GM18517 (cell line): Measurements from ENCODE around the gene RNLS.

Source experiments
- ATAC-seq: cut with Tn5 transposase; IDR thresholded peaks from one replicate; pipeline ENCODE4 v1.9.1; 2021; ENCODE audit warnings: mild to moderate bottlenecking, moderate library complexity; ENCODE audit not compliant: unreplicated experiment

RNLS gene

GRCh38 chr10:88582806-88583583, at the start of gene RNLS:
Gene RNLS (minus strand): TSS chr10:88583318.
- ATAC-seq = peak; percentile 74

GRCh38 chr10:88624840-88625239, 41.7 kb upstream of the RNLS start:
- no peak for ATAC-seq

- no peak for ATAC-seq
Measured at GRCh38 chr10:88623835-88624234, 40.7 kb upstream of the RNLS start.

GRCh38 chr10:88620441-88620840, 37.3 kb upstream of the RNLS start:
- no peak for ATAC-seq

GRCh38 chr10:88618496-88618895, 35.4 kb upstream of the RNLS start:
- ATAC-seq = no peak

- no peak for ATAC-seq
Measured at GRCh38 chr10:88617772-88618300, 34.7 kb upstream of the RNLS start.

- ATAC-seq = no peak
Measured at GRCh38 chr10:88616250-88616977, 33.3 kb upstream of the RNLS start.

GRCh38 chr10:88608780-88609179, 25.7 kb upstream of the RNLS start:
- no peak for ATAC-seq

GRCh38 chr10:88608052-88608732, 25.1 kb upstream of the RNLS start:
- no peak for ATAC-seq

GRCh38 chr10:88598055-88598454, 14.9 kb upstream of the RNLS start:
- ATAC-seq = peak; percentile 83

GRCh38 chr10:88594482-88594881, 11.4 kb upstream of the RNLS start:
- no peak for ATAC-seq

- ATAC-seq = no peak
Measured at GRCh38 chr10:88592906-88593305, 9.8 kb upstream of the RNLS start.

- ATAC-seq = no peak
Measured at GRCh38 chr10:88592381-88592780, 9.3 kb upstream of the RNLS start.

GRCh38 chr10:88586462-88586861, 3.3 kb upstream of the RNLS start, which contains the start of gene LIPJ:
Gene LIPJ (plus strand): TSS chr10:88586762. CDS start chr10:88590688, 3,926 bp downstream.
- ATAC-seq = no peak

- ATAC-seq = no peak
Measured at GRCh38 chr10:88583584-88583957, 453 bp upstream of the RNLS start.

- ATAC-seq = no peak
Measured at GRCh38 chr10:88582411-88582805, 710 bp downstream of the RNLS start.

GRCh38 chr10:88565072-88565471, 18.0 kb downstream of the RNLS start:
- ATAC-seq = no peak

GRCh38 chr10:88562152-88562551, 21.0 kb downstream of the RNLS start:
- no peak for ATAC-seq

- ATAC-seq = no peak
Measured at GRCh38 chr10:88557658-88558057, 25.5 kb downstream of the RNLS start.

GRCh38 chr10:88557256-88557655, 25.9 kb downstream of the RNLS start:
- ATAC-seq = no peak

- no peak for ATAC-seq
Measured at GRCh38 chr10:88555190-88555908, 27.8 kb downstream of the RNLS start.
